ENCODE results near the gene LRP2. TPM values are rescaled to one million over a fixed set of nuclear protein-coding genes. Genes with fewer than 3 reads are reported as not detected.
"Not testable (repeated sequence)": the region's sequence is repeated elsewhere in the genome, so short reads cannot be mapped to it uniquely, and the experiment has no call there.

LRP2 gene
- polyA plus RNA-seq, 4 donors: 115 to 189 (median 139) TPM

- DNase-seq (ENCODE audit: low read depth in 4 of 4, low spot score in 3 of 4): no peak
Observed at GRCh38 chr2:169302364-169302763, 60.0 kb downstream of the LRP2 start.

- no peak for DNase-seq (ENCODE audit: low read depth in 4 of 4, low spot score in 3 of 4)
Observed at GRCh38 chr2:169301596-169302335, 60.6 kb downstream of the LRP2 start.

GRCh38 chr2:169300636-169301530, 61.5 kb downstream of the LRP2 start:
- DNase-seq (ENCODE audit: low read depth in 4 of 4, low spot score in 3 of 4): no peak

GRCh38 chr2:169298007-169298406, 64.3 kb downstream of the LRP2 start:
- no peak for DNase-seq (ENCODE audit: low read depth in 4 of 4, low spot score in 3 of 4)

- DNase-seq (ENCODE audit: low read depth in 4 of 4, low spot score in 3 of 4): no peak
Observed at GRCh38 chr2:169294001-169294675, 68.2 kb downstream of the LRP2 start.

GRCh38 chr2:169291517-169291916, 70.8 kb downstream of the LRP2 start:
- DNase-seq (ENCODE audit: low read depth in 4 of 4, low spot score in 3 of 4): no peak

- no peak for DNase-seq (ENCODE audit: low read depth in 4 of 4, low spot score in 3 of 4)
Observed at GRCh38 chr2:169290433-169290832, 71.9 kb downstream of the LRP2 start.

- DNase-seq (ENCODE audit: low read depth in 4 of 4, low spot score in 3 of 4): no peak
Observed at GRCh38 chr2:169287666-169288065, 74.7 kb downstream of the LRP2 start.

- no peak for DNase-seq (ENCODE audit: low read depth in 4 of 4, low spot score in 3 of 4)
Observed at GRCh38 chr2:169286624-169287231, 75.6 kb downstream of the LRP2 start.

GRCh38 chr2:169285531-169286235, 76.7 kb downstream of the LRP2 start:
- DNase-seq (ENCODE audit: low read depth in 4 of 4, low spot score in 3 of 4): no peak

GRCh38 chr2:169280502-169280901, 81.8 kb downstream of the LRP2 start:
- no peak for DNase-seq (ENCODE audit: low read depth in 4 of 4, low spot score in 3 of 4)

- no peak for DNase-seq (ENCODE audit: low read depth in 4 of 4, low spot score in 3 of 4)
Observed at GRCh38 chr2:169275696-169276444, 86.5 kb downstream of the LRP2 start.

GRCh38 chr2:169272010-169272409, 90.3 kb downstream of the LRP2 start:
- DNase-seq (ENCODE audit: low read depth in 4 of 4, low spot score in 3 of 4): no peak

- DNase-seq (ENCODE audit: low read depth in 4 of 4, low spot score in 3 of 4): not testable (repeated sequence)
Observed at GRCh38 chr2:169270574-169270973, 91.8 kb downstream of the LRP2 start.

GRCh38 chr2:169265591-169265990, 96.7 kb downstream of the LRP2 start:
- no peak for DNase-seq (ENCODE audit: low read depth in 4 of 4, low spot score in 3 of 4)

GRCh38 chr2:169260846-169261642, 101.3 kb downstream of the LRP2 start:
- no peak for DNase-seq (ENCODE audit: low read depth in 4 of 4, low spot score in 3 of 4)

GRCh38 chr2:169260246-169260645, 102.1 kb downstream of the LRP2 start:
- no peak for DNase-seq (ENCODE audit: low read depth in 4 of 4, low spot score in 3 of 4)

- DNase-seq (ENCODE audit: low read depth in 4 of 4, low spot score in 3 of 4): no peak
Observed at GRCh38 chr2:169259402-169259801, 102.9 kb downstream of the LRP2 start.

Data from right renal pelvis (tissue), 4 donors.